Activated T-cell treated with anti-CD3 and anti-CD28 coated beads, Interleukin-2, amount 50 U/mL, for 4 hours (primary cell): ENCODE measurements around the gene LHPP. TPM values are rescaled to one million over a fixed set of nuclear protein-coding genes. Genes with fewer than 3 reads are reported as not detected.
"Not testable (repeated sequence)": the region's sequence is repeated elsewhere in the genome, so short reads cannot be mapped to it uniquely, and the experiment has no call there.

Experiments used
- ATAC-seq, 2 donors: fragments of 200-7000 bp; cut with Tn5 transposase; one replicate each; pipeline ENCODE4 v1.10.0; 2021
- DNase-seq: peaks from one replicate; pipeline ENCODE4 v3.0.0-alpha.2; 2020
- H3K27me3 Mint-ChIP-seq: one replicate; pipeline ENCODE4 v1.8.0; 2021; ENCODE audit warnings: low read depth, mixed read lengths
- H3K36me3 Mint-ChIP-seq: one replicate; pipeline ENCODE4 v1.8.0; 2022; ENCODE audit warnings: mixed read lengths; ENCODE audit not compliant: insufficient read depth
- H3K4me1 Mint-ChIP-seq: one replicate; pipeline ENCODE4 v1.8.0; 2021; ENCODE audit warnings: low read depth, mixed read lengths
- H3K4me3 Mint-ChIP-seq: one replicate; pipeline ENCODE4 v1.8.0; 2021; ENCODE audit warnings: mild to moderate bottlenecking, moderate library complexity, mixed read lengths
- H3K9me3 Mint-ChIP-seq: one replicate; pipeline ENCODE4 v1.8.0; 2021; ENCODE audit warnings: mixed read lengths
- total RNA-seq, 3 donors: library from RNA; stranded (reverse); gene quantifications; one replicate each; pipeline ENCODE4 v1.2.1, GENCODE V29; 2021

The LHPP gene
- total RNA-seq, 3 donors from 2014 or later: 2.5 to 3.3 (median 3.2) TPM

DNA sequence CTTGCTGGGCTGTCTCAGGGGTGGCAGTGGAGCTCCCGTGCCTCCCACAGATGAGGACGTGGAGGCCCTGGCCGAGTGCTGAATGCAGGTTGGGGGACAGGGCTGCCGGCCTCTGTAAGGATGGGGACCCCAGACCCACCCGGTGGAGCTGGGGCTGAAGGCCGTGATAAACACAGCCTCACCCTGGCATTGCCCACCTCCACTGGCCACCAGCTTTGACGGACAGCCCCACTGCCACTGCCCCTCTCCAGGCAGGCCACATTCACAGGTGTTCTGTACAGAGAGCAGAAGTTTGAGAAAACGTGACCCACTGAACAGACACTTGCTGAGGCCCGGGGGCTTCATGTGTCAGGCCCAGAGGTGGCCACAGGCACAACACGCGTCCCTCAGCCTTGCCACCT is 126.2 kb downstream of the LHPP start:
- no peaks in the 10 kb centered on the region for H3K4me1 Mint-ChIP-seq
- ATAC-seq: no peak
- no peaks in the 10 kb centered on the region for H3K27me3 Mint-ChIP-seq
- no peak overlapping the region for H3K4me3 Mint-ChIP-seq
- DNase-seq: no peak
- H3K36me3 Mint-ChIP-seq: peaks cover 5% of the 10 kb centered on the region
- H3K9me3 Mint-ChIP-seq: peaks cover 3% of the 10 kb centered on the region

DNA sequence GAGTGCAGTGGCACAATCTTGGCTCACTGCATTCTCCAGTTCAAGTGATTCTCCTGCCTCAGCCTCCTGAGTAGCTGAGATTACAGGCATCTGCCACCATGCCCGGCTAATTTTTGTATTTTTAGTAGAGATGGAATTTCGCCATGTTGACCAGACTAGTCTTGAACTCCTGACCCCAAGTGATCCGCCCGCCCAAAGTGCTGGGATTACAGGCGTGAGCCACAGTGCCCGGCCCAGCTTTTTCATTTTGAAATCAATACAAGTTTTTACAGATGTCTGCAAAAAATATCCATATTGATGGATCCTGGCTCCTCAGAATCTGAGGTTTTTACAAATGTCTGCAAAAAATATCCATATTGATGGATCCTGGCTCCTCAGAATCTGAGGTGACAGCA is 126.7 kb downstream of the LHPP start:
- not testable (repeated sequence) for H3K27me3 Mint-ChIP-seq, ATAC-seq, DNase-seq, H3K4me1 Mint-ChIP-seq, H3K9me3 Mint-ChIP-seq, H3K36me3 Mint-ChIP-seq, H3K4me3 Mint-ChIP-seq

- Mint-ChIP-seq H3K27me3 (no peaks in the 10 kb centered on the region), H3K9me3 (no peaks in the 10 kb centered on the region), H3K4me3 (no peak overlapping the region), H3K36me3 (peaks cover 5% of the 10 kb centered on the region), H3K4me1 (no peaks in the 10 kb centered on the region)
- DNase-seq (no peak), ATAC-seq (no peak)
Observed at GRCh38 chr10:124588736-124589490, 127.3 kb downstream of the LHPP start.

- no peak for DNase-seq
- Mint-ChIP-seq H3K27me3 (no peaks in the 10 kb centered on the region), H3K9me3 (no peaks in the 10 kb centered on the region), H3K4me3 (no peak overlapping the region), H3K36me3 (peaks cover 5% of the 10 kb centered on the region), H3K4me1 (no peaks in the 10 kb centered on the region)
- no peak for ATAC-seq
Observed at GRCh38 chr10:124589491-124590041, 127.9 kb downstream of the LHPP start.

DNA sequence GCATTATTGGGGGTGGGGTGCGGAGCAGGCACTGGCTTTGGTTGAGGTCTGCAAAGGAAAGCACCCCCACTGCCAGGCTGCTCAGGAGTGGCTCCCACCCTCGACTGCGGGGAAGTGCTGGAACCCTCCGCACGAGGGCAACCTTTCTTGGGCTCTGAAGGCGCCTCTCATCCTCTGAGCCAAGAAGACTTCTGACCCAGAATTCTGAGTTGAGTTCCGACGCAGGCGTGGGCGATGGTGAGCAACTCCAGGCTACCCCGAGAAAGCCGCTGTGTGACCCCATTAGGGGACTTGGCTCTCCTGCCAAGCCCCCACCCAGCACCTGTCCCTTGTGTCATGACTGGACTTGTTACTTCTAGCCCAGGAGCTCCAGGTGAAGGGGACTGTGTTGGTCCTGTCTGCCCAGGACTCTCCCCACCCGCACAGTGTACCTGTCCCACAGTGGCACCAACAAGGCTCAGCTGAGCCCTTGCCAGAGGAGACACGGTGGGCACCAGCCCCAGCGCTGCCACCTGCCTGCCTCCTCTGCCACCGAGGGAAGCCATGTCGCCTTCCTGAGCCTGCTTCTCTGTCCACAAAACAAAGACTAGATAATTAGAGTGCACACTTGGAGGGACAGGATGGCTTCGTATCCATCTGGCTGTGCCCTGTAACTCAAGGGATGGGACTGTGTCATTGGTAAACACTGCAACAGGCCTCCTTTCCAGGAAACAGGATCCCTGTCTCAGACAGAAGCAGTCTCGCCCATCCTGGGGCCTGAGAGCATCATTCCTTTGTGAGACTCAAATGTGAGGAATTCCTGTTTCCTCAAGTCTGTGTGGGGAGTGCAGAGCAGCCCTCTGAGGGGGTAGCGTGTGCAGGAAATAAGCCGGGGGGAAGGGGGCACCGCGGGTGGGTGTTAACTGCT is 128.8 kb downstream of the LHPP start:
- Mint-ChIP-seq H3K9me3 (no peaks in the 10 kb centered on the region), H3K27me3 (no peaks in the 10 kb centered on the region), H3K4me1 (peaks cover 2% of the 10 kb centered on the region), H3K4me3 (no peak overlapping the region), H3K36me3 (peaks cover 5% of the 10 kb centered on the region)
- DNase-seq: no peak
- ATAC-seq: no peak

DNA sequence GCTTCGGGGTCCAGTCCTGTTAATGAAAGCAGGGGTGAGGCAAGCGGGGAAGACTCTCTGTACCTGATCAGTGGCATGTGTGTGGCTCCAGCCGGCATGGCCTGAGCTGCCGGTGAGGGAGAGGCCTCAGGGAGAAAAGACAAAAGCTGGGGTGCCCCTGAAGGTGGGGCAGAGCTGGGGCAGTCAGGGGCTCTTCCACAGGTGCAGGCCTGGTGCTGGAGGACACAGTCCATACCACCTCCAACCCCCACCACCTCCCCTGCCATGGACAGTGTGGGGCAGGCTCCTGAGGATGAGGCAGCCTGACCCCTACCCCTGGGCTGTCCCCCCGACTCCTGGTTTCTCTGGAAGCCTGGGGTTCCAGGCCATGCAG is 129.5 kb downstream of the LHPP start:
- H3K9me3 Mint-ChIP-seq: no peaks in the 10 kb centered on the region
- H3K27me3 Mint-ChIP-seq: no peaks in the 10 kb centered on the region
- no peak for DNase-seq
- peaks cover 5% of the 10 kb centered on the region for H3K36me3 Mint-ChIP-seq
- no peak for ATAC-seq
- no peak overlapping the region for H3K4me3 Mint-ChIP-seq
- H3K4me1 Mint-ChIP-seq: peaks cover 3% of the 10 kb centered on the region

DNA sequence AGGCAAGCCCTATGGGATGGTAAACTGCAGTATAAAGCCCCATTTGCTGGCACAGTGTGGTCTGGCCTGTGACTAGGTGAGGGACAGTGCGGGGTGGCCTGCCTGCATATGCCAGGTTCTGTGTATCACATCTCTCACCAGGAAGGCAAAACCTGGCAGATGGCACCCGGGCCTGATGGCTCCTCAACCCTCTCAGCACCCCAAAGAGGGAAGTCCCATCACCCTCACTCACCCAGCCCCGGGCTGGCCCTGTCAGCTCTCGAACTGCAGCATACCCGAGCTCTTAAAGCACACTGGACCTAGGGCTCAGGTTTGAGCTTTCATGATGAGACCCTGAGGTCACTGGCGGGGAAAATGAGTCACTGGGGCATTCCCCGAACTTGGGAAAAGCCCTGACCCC is 130.5 kb downstream of the LHPP start:
- Mint-ChIP-seq H3K9me3 (no peaks in the 10 kb centered on the region), H3K4me3 (no peak overlapping the region), H3K27me3 (no peaks in the 10 kb centered on the region), H3K36me3 (peaks cover 5% of the 10 kb centered on the region), H3K4me1 (peaks cover 3% of the 10 kb centered on the region)
- DNase-seq: no peak
- no peak for ATAC-seq

- Mint-ChIP-seq H3K9me3 (no peaks in the 10 kb centered on the region), H3K36me3 (peaks cover 5% of the 10 kb centered on the region), H3K4me1 (peaks cover 3% of the 10 kb centered on the region), H3K4me3 (no peak overlapping the region), H3K27me3 (no peaks in the 10 kb centered on the region)
- ATAC-seq: no peak
- DNase-seq: no peak
Observed at GRCh38 chr10:124592736-124593430, 131.3 kb downstream of the LHPP start.

- Mint-ChIP-seq H3K4me1 (peaks cover 3% of the 10 kb centered on the region), H3K36me3 (peaks cover 5% of the 10 kb centered on the region), H3K9me3 (no peaks in the 10 kb centered on the region), H3K4me3 (no peak overlapping the region), H3K27me3 (no peaks in the 10 kb centered on the region)
- DNase-seq (no peak), ATAC-seq (no peak)
Observed at GRCh38 chr10:124593431-124593985, 131.9 kb downstream of the LHPP start.

DNA sequence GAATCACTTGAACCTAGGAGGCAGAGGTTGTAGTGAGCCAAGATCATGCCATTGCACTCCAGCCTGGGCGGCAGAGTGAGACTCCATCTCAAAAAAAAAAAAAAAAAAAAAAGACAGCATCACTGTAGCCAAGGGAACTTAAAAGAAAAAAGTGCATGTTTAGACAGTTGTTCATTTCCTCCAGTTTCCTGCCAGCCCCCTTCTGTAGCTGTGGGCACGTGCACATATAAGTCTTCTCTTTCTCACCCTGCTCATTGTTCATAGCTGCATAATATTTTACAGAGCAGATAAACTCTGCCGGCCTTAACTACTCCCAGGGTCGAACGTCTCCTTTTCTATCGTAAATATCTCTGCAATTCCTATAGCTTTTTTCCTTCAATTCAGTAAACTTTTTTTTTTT is 132.6 kb downstream of the LHPP start:
- Mint-ChIP-seq H3K4me3 (no peak overlapping the region), H3K4me1 (peaks cover 3% of the 10 kb centered on the region), H3K36me3 (peaks cover 5% of the 10 kb centered on the region), H3K27me3 (no peaks in the 10 kb centered on the region), H3K9me3 (no peaks in the 10 kb centered on the region)
- ATAC-seq: no peak
- no peak for DNase-seq

- no peak overlapping the region for H3K4me3 Mint-ChIP-seq
- H3K36me3 Mint-ChIP-seq: peaks cover 3% of the 10 kb centered on the region
- H3K9me3 Mint-ChIP-seq: no peaks in the 10 kb centered on the region
- ATAC-seq (no peak), DNase-seq (no peak)
- H3K27me3 Mint-ChIP-seq: no peaks in the 10 kb centered on the region
- peaks cover 3% of the 10 kb centered on the region for H3K4me1 Mint-ChIP-seq
Observed at GRCh38 chr10:124595143-124595883, 133.7 kb downstream of the LHPP start.

DNA sequence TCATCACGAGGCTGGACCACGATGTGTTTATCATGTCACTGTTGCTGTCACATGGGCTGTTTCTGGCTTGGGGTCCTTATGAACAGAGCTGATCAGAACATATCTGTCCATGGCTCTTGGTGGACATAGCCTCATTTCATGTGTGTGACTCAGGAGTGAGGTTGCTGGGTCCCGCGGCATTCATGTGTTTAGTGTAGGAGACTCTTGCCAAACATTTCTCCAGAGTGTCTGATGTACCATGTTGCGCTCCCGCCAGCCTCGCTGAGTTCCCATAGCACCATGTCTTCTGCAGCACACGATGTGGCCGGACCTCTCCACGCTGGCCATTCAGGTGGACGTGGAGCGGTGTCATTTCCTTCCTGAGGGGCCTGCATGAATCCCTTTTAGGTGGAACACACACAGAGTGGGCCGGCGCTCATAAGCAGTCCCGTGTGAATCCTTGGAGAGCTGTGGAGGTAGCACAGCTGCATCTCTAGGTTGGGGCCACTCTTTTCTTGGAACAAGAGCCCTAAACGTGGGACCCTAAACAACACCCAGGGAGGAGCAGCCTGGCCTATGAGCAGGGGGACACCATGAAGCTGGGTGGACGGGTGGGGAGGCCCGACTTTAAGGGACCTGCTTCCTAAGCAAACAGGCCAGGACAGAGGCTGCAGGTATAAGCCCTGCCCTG is 134.6 kb downstream of the LHPP start:
- DNase-seq (no peak), ATAC-seq (no peak)
- Mint-ChIP-seq H3K4me1 (peaks cover 3% of the 10 kb centered on the region), H3K27me3 (no peaks in the 10 kb centered on the region), H3K4me3 (no peak overlapping the region), H3K9me3 (no peaks in the 10 kb centered on the region), H3K36me3 (peaks cover 3% of the 10 kb centered on the region)
